Stimulated activated effector memory CD8-positive, alpha-beta T cell treated with anti-CD3 and anti-CD28 coated beads, Interleukin-12 subunit alpha, Interleukin-12 subunit beta, amount 100 ng/mL, for 72 hours (primary cell): ENCODE results near the gene FANCC.

Experiments
- ATAC-seq: fragments of 150-1000 bp; cut with Tn5 transposase; 2 replicates; pipeline ENCODE4 v1.10.0; 2021
- DNase-seq, 2 donors: peaks; one replicate each; pipeline ENCODE4 v3.0.0; 2021 to 2022; ENCODE audit warnings: low spot score in 2 of 2
- H3K27ac Mint-ChIP-seq: one replicate; pipeline ENCODE4 v1.8.0; 2022; ENCODE audit warnings: mild to moderate bottlenecking, mixed read lengths
- H3K36me3 Mint-ChIP-seq: one replicate; pipeline ENCODE4 v1.8.0; 2022; ENCODE audit warnings: mild to moderate bottlenecking, mixed read lengths
- H3K4me1 Mint-ChIP-seq: one replicate; pipeline ENCODE4 v1.8.0; 2022; ENCODE audit warnings: mixed read lengths
- H3K4me3 Mint-ChIP-seq: one replicate; pipeline ENCODE4 v1.8.0; 2022; ENCODE audit warnings: mild to moderate bottlenecking, mixed read lengths
- H3K9me3 Mint-ChIP-seq: one replicate; pipeline ENCODE4 v1.8.0; 2022; ENCODE audit warnings: mixed read lengths

Gene FANCC

GRCh38 chr9:95075700-95076099 lies 241.8 kb downstream of the FANCC start:
- DNase-seq (no peak), ATAC-seq (no peak)
- no peak overlapping the region for H3K27ac Mint-ChIP-seq
- no peaks in the 10 kb centered on the region for H3K4me1 Mint-ChIP-seq
- H3K4me3 Mint-ChIP-seq = no peak overlapping the region
- H3K36me3 Mint-ChIP-seq = peaks cover 9% of the 10 kb centered on the region
- no peaks in the 10 kb centered on the region for H3K9me3 Mint-ChIP-seq

- Mint-ChIP-seq H3K27ac (no peak overlapping the region), H3K36me3 (peaks cover 9% of the 10 kb centered on the region), H3K4me3 (no peak overlapping the region), H3K9me3 (no peaks in the 10 kb centered on the region), H3K4me1 (no peaks in the 10 kb centered on the region)
- DNase-seq (no peak), ATAC-seq (no peak)
Observed at GRCh38 chr9:95074632-95075031, 242.9 kb downstream of the FANCC start.

DNA sequence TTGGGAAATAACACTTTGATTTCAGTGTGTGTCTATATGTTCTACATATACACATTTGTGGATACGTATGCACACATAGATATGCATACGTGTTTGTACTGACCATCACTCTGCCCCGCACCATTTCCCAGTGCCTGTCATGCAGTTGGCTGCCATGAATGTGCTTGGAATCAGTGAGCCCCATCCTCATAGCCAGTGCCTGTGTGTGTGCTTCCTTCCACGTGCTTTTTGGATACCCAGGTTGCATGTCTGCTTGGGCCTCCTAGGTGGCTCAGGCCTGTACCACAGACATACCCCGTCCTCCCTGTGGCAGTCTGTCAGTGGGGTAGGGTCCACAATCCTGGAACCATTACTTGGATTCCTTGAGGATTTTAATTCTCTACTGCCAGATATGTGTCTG lies 243.6 kb downstream of the FANCC start:
- no peaks in the 10 kb centered on the region for H3K9me3 Mint-ChIP-seq
- peaks cover 9% of the 10 kb centered on the region for H3K36me3 Mint-ChIP-seq
- no peak for ATAC-seq
- H3K27ac Mint-ChIP-seq = no peak overlapping the region
- H3K4me1 Mint-ChIP-seq = no peaks in the 10 kb centered on the region
- no peak overlapping the region for H3K4me3 Mint-ChIP-seq
- DNase-seq = no peak

DNA sequence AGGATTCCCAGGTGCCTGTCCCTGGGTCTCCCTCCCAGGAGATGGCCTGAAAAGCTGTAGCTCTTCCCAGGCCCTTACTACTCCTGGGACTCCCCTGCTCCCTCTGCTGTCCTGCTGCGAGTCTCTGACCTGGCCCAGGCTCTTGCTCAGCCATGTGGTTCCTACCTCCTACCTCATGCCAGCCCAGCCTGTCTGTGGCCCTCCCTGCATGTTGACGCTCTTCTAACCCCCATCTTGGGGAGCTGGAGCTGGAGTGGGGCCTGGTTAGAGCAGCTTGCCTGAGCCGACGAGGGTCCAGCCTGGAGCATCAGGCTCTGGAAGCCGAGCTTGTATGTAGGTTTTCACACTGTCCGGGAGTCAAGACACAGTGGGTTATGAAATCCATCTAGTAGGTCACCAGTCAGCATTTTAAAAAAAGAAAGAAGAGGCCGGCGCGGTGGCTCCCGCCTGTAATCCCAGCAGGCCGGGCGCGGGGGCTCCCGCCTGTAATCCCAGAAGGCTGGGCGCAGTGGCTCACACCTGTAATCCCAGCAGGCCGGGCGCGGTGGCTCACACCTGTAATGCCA lies 244.4 kb downstream of the FANCC start:
- H3K4me3 Mint-ChIP-seq = no peak overlapping the region
- ATAC-seq (no peak), DNase-seq (no peak)
- peaks cover 9% of the 10 kb centered on the region for H3K36me3 Mint-ChIP-seq
- H3K4me1 Mint-ChIP-seq = no peaks in the 10 kb centered on the region
- H3K9me3 Mint-ChIP-seq = no peaks in the 10 kb centered on the region
- no peak overlapping the region for H3K27ac Mint-ChIP-seq

DNA sequence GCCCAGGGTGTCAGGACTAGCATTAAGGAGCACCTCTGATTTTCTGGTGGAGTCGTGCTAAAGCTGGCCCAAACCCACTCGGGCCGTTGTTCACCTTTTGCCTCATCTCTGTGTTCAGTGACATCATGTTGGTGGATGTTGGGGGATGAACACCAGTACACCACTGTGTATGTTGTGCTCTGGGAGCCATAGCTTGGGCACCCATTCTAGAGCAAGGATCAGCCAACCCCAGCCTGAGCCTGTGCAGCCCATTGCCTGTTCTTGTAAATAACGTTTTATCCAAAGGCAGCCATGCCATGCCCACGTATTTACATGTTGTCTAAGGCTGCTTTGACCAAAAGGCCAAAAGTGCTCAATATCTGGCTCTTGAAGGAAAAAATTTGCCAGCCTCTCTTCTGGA lies 245.6 kb downstream of the FANCC start:
- Mint-ChIP-seq H3K9me3 (no peaks in the 10 kb centered on the region), H3K27ac (no peak overlapping the region), H3K4me1 (no peaks in the 10 kb centered on the region), H3K36me3 (peaks cover 9% of the 10 kb centered on the region), H3K4me3 (no peak overlapping the region)
- ATAC-seq (no peak), DNase-seq (no peak)

GRCh38 chr9:95071450-95071849 lies 246.1 kb downstream of the FANCC start:
- DNase-seq (no peak), ATAC-seq (no peak)
- H3K27ac Mint-ChIP-seq = no peak overlapping the region
- peaks cover 9% of the 10 kb centered on the region for H3K36me3 Mint-ChIP-seq
- no peak overlapping the region for H3K4me3 Mint-ChIP-seq
- no peaks in the 10 kb centered on the region for H3K9me3 Mint-ChIP-seq
- H3K4me1 Mint-ChIP-seq = no peaks in the 10 kb centered on the region

GRCh38 chr9:95070549-95071021 lies 246.9 kb downstream of the FANCC start:
- DNase-seq (no peak), ATAC-seq (no peak)
- Mint-ChIP-seq H3K9me3 (no peaks in the 10 kb centered on the region), H3K4me1 (no peaks in the 10 kb centered on the region), H3K4me3 (no peak overlapping the region), H3K36me3 (peaks cover 9% of the 10 kb centered on the region), H3K27ac (no peak overlapping the region)

- no peaks in the 10 kb centered on the region for H3K4me1 Mint-ChIP-seq
- no peak for DNase-seq
- no peak overlapping the region for H3K4me3 Mint-ChIP-seq
- H3K27ac Mint-ChIP-seq = no peak overlapping the region
- no peak for ATAC-seq
- H3K36me3 Mint-ChIP-seq = peaks cover 5% of the 10 kb centered on the region
- no peaks in the 10 kb centered on the region for H3K9me3 Mint-ChIP-seq
Observed at GRCh38 chr9:95067897-95068296, 249.6 kb downstream of the FANCC start.

DNA sequence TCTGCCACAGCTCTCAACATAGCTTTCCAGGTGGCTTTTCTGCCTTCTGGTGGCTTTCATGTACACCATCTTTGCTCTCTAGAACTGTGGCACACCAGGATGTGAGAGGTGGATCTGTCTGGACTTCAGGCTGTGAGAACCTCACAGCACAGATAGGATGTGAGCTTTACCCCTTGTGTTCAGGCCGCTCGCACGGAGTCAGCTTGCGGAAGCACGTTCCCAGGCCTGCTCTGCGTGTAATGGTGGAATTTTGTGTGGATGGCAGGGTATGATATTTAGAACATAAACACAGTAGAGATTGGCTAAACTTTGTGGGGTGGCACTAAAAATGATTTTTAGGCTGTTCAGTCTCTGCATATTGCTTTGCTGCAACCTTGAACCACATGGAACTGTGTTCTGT lies 250.5 kb downstream of the FANCC start:
- no peak for ATAC-seq
- Mint-ChIP-seq H3K9me3 (no peaks in the 10 kb centered on the region), H3K4me3 (no peak overlapping the region), H3K4me1 (no peaks in the 10 kb centered on the region), H3K27ac (no peak overlapping the region), H3K36me3 (peaks cover 5% of the 10 kb centered on the region)
- DNase-seq = no peak

- no peaks in the 10 kb centered on the region for H3K4me1 Mint-ChIP-seq
- no peak overlapping the region for H3K27ac Mint-ChIP-seq
- H3K36me3 Mint-ChIP-seq = peaks cover 5% of the 10 kb centered on the region
- no peaks in the 10 kb centered on the region for H3K9me3 Mint-ChIP-seq
- DNase-seq = no peak
- no peak overlapping the region for H3K4me3 Mint-ChIP-seq
- no peak for ATAC-seq
Observed at GRCh38 chr9:95065224-95065623, 252.3 kb downstream of the FANCC start.

GRCh38 chr9:95063300-95063699 lies 254.2 kb downstream of the FANCC start:
- Mint-ChIP-seq H3K4me1 (no peaks in the 10 kb centered on the region), H3K27ac (no peak overlapping the region), H3K4me3 (no peak overlapping the region), H3K36me3 (peaks cover 5% of the 10 kb centered on the region), H3K9me3 (no peaks in the 10 kb centered on the region)
- ATAC-seq (no peak), DNase-seq (no peak)

DNA sequence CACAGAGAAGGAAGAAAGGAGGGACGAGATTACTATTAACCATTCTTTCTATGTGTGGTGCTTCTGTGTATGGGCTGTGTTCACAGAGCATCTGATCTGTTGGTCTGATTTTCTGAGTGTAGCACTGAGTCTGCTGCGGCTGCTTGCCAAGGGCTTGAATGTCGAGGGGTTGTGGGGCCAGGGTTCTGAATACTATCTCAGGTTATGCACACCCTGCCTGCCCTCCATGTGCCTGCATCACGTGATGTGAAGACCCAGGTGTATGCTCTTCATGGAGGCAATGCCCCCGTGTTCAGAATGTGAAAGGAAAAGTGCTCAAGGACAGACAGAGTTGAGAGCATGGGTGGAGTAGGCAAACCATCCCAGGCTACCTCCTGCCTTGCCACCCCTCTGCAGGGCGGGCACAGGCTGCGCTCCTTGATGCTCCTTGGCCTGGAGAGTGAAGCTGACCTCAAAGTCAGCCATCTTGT lies 254.9 kb downstream of the FANCC start:
- no peak overlapping the region for H3K4me3 Mint-ChIP-seq
- no peak overlapping the region for H3K27ac Mint-ChIP-seq
- no peak for ATAC-seq
- H3K9me3 Mint-ChIP-seq = no peaks in the 10 kb centered on the region
- peaks cover 5% of the 10 kb centered on the region for H3K36me3 Mint-ChIP-seq
- no peak for DNase-seq
- H3K4me1 Mint-ChIP-seq = no peaks in the 10 kb centered on the region

DNA sequence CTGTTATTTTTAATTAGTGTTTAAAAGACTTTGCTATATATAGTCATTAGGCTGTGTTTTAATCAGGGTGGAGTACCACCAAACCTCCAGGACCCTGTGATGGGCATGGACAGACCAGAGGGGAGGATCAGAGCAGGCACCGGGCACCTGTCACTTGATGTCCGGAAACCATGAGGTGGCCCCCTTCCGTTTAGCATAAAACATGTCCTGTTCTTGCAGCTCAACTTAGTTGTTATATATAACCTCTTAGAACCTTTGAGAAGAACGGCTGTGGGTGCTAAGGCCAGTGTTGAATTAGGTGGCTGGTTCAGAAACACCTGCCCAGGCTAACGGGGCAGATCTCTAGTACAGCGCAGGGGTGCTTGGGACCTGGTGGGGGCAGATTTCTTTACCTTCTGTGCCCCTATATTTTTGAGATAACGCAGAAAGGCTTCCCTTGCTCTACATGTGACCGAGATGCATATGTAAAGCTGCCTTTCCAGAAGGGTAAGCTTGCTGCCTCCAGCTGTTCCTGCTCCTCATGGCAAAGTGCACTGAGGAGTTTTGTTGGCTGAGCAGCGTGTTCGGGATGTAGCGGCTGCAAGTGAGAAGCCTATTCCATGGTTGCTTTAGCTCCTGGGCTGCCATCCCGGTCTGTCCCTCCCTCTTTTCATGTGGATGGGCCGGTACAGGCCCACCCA lies 255.5 kb downstream of the FANCC start:
- H3K4me3 Mint-ChIP-seq = no peak overlapping the region
- H3K9me3 Mint-ChIP-seq = no peaks in the 10 kb centered on the region
- no peak overlapping the region for H3K27ac Mint-ChIP-seq
- no peaks in the 10 kb centered on the region for H3K4me1 Mint-ChIP-seq
- no peak for ATAC-seq
- no peak for DNase-seq
- peaks cover 5% of the 10 kb centered on the region for H3K36me3 Mint-ChIP-seq

DNA sequence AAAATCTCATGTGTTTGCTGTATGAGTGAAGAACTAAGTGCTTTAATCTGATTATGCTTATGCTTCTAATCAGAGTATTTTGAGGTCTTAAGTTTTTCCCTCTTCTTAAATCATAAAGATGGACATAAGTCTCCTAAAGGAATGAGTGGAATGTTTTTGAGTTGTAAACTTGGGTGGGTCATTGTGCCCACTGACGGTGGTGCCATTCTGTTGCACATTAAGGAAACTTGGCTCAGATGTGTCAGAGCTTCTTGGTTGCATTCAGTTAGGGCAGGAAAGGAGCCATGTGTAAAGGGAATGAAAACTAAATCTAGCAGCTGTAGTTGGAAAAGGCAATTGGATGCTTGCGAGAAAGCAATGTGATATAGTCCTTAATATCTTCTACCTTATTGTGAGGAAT lies 256.6 kb downstream of the FANCC start:
- Mint-ChIP-seq H3K9me3 (no peaks in the 10 kb centered on the region), H3K27ac (no peak overlapping the region), H3K36me3 (peaks cover 5% of the 10 kb centered on the region), H3K4me3 (no peak overlapping the region), H3K4me1 (no peaks in the 10 kb centered on the region)
- DNase-seq (no peak), ATAC-seq (no peak)

- Mint-ChIP-seq H3K36me3 (peaks cover 5% of the 10 kb centered on the region), H3K4me3 (no peak overlapping the region), H3K9me3 (no peaks in the 10 kb centered on the region), H3K27ac (no peak overlapping the region), H3K4me1 (no peaks in the 10 kb centered on the region)
- no peak for DNase-seq
- no peak for ATAC-seq
Observed at GRCh38 chr9:95060234-95060633, 257.3 kb downstream of the FANCC start.

GRCh38 chr9:95058795-95059386 lies 258.6 kb downstream of the FANCC start:
- Mint-ChIP-seq H3K4me3 (no peak overlapping the region), H3K9me3 (no peaks in the 10 kb centered on the region), H3K4me1 (no peaks in the 10 kb centered on the region), H3K36me3 (peaks cover 7% of the 10 kb centered on the region), H3K27ac (no peak overlapping the region)
- DNase-seq = no peak
- no peak for ATAC-seq
